GM18951 (cell line): Measurements from ENCODE around the gene SP110.
A peak's percentile ranks its signal among the peaks of the same experiment; 100 is the strongest.

ENCODE experiments used
- POLR2A ChIP-seq: IDR thresholded peaks from 4 replicates; pipeline ENCODE4 v1.6.1; 2011; ENCODE audit warnings: mild to moderate bottlenecking; ENCODE audit not compliant: insufficient read length, insufficient read depth; ENCODE audit errors: extremely low read depth
- in situ Hi-C: fragments of 300-500 bp; cut with MboI; formaldehyde crosslinking; loops from one replicate; pipeline ENCODE4 v1.12.0; 2022; ENCODE audit warnings: low sequenced_read_pairs, mixed read lengths, inconsistent platforms; ENCODE audit not compliant: unreplicated experiment

Gene SP110

GRCh38 chr2:230234845-230235244 is 15.1 kb upstream of the SP110 start:
- in situ Hi-C loops: no loop called here
- TF ChIP-seq POLR2A: no peak

GRCh38 chr2:230234122-230234722 is 14.4 kb upstream of the SP110 start:
- TF ChIP-seq POLR2A: no peak
- in situ Hi-C loops: no loop called here

GRCh38 chr2:230231251-230231650 is 11.5 kb upstream of the SP110 start:
- in situ Hi-C loops: no loop called here
- no peak for TF ChIP-seq POLR2A

GRCh38 chr2:230230496-230231200 is 10.9 kb upstream of the SP110 start:
- in situ Hi-C loops: no loop called here
- no peak for TF ChIP-seq POLR2A

GRCh38 chr2:230230087-230230486 is 10.3 kb upstream of the SP110 start:
- in situ Hi-C loops: no loop called here

GRCh38 chr2:230227216-230227615 is 7.4 kb upstream of the SP110 start:
- in situ Hi-C loops: no loop called here
- peak; percentile 32 for TF ChIP-seq POLR2A

More at GRCh38 chr2:230230087-230230486, 10.3 kb upstream of the SP110 start:
- TF ChIP-seq POLR2A: no peak

GRCh38 chr2:230226051-230226551 is 6.3 kb upstream of the SP110 start:
- no peak for TF ChIP-seq POLR2A
- in situ Hi-C loops: no loop called here

- TF ChIP-seq POLR2A: peak; percentile 80
- in situ Hi-C loops: no loop called here
These were observed 5.7 kb upstream of the SP110 start, which contains the start of gene SP140 for GRCh38 chr2:230225486-230225885. Gene SP140 (plus strand): TSS chr2:230225736. CDS start chr2:230225845, 109 bp downstream.

GRCh38 chr2:230224458-230224857 is 4.7 kb upstream of the SP110 start:
- in situ Hi-C loops: loop anchor here (25.0 kb wide), 1 partner anchor 388 kb away; no protein-coding TSS in a partner anchor
- no peak for TF ChIP-seq POLR2A

- in situ Hi-C loops: loop anchor here (25.0 kb wide), 1 partner anchor 389 kb away; no protein-coding TSS in a partner anchor
These were observed 3.0 kb upstream of the SP110 start for GRCh38 chr2:230222829-230223228.

- in situ Hi-C loops: loop anchor here (25.0 kb wide), 1 partner anchor 391 kb away; no protein-coding TSS in a partner anchor
- no peak for TF ChIP-seq POLR2A
These were observed 1.7 kb upstream of the SP110 start for GRCh38 chr2:230221493-230221892.

- no peak for TF ChIP-seq POLR2A
- in situ Hi-C loops: loop anchor here (25.0 kb wide), 1 partner anchor 392 kb away; no protein-coding TSS in a partner anchor
These were observed 674 bp upstream of the SP110 start for GRCh38 chr2:230220347-230220969.

- in situ Hi-C loops: loop anchor here (25.0 kb wide), 1 partner anchor 394 kb away; no protein-coding TSS in a partner anchor
- no peak for TF ChIP-seq POLR2A
These were observed 1.4 kb downstream of the SP110 start for GRCh38 chr2:230218421-230218820.
